SIG-M5 (cell line): Measurements from ENCODE around the gene MTARC2.

Experiments used
- DNase-seq: peaks from one replicate; lab custom pipeline; 2025; lab: John Stamatoyannopoulos, UW

The MTARC2 gene

DNA sequence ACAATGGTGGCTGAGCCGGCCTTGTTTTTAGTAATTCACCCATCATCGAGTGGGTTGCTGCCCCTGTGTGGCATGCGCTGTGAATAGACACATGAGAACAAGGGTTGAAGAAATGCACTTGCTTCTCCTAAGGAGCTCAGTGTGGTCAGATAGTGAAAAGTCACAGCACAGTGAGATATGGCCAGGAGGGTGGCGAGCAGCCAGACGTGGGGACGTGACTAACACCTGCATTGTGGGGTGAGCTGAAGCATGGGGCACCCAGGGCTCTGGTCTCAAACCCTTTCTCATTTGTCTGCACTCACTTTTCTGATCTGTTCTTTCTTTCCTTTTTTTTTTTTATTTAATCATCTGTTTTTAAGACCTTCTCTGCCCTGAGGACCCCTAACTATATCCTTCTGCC, 52.1 kb downstream of the MTARC2 start:
- DNase-seq = no peak

GRCh38 chr1:220803401-220804201, 55.5 kb downstream of the MTARC2 start:
- no peak for DNase-seq

GRCh38 chr1:220804202-220804586, 56.1 kb downstream of the MTARC2 start:
- no peak for DNase-seq

- no peak for DNase-seq
These were observed 58.3 kb downstream of the MTARC2 start for GRCh38 chr1:220806408-220806807.

DNA sequence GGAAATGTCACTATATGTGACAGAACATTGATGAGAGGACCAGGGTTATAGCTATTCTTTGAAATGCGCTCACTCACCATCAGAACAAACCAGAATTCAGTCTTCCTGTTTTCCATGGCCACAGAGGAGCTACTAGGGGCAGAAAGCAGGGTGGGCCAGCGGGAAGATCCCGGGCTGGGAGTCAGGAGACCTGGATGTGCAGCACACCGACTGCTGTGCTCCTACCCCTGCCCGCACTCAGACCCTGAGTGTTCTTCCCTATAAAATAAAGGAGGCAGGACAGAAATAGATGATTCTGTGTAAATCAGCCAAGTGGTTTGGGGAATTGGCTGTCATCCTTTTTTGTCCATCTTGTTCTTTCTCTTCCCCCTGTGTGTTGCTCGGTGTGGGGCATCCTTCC, 59.6 kb downstream of the MTARC2 start:
- DNase-seq = no peak

DNA sequence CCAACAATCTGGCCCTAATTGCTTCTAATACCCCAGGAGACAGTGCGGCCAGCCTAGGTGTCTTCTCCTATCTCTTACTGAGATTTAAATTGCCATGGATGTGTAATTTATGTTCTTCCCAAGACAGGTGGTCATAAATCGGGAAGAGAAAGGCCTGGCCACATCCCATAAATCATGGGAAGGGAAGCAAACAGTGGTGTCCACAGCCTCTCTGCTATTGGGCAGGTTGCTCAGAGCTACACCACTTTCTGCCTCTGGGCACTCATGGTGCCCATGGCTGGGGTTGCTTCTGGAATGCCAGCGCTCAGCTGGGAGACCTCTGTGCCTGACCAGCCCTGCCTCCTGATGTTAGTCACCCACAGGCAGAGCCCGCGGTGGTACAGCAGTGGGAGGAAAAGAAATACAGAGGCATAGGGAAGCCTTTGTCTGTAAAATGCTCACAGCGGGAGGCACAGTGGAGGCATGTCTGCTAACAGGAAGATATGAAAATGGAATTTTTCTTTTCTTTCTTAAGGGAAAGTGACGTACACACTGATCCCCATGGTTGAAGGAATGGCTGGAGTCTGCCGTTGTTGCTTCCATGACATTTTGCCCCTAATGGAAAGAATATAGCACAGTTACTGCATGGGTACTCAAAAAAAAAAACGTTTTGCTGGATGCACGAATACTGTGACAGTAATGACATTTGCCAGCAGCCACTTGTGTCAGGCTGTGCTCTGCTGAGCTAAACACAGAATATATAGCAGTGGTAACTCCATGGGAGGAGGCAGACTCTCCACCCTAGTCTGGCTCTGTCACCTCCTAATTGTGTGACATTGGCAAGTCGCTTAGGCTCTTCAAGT, 60.4 kb downstream of the MTARC2 start:
- DNase-seq = no peak

DNA sequence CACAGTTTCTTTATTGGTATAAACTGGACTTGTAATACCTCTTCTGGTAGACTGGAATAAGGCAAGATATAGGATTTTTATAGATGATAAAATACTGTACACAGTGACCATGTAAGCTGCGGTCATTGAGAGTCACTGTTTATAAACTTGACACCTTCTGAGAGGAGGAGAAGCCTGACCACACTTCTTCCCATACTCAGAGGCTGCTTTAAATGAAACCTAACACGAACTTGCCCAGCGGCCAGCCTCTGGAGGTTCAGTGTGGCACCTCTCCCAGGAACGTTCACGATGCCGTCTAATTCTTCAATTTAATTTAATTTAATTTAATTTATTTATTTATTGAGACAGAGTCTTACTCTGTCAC, 61.0 kb downstream of the MTARC2 start:
- no peak for DNase-seq

DNA sequence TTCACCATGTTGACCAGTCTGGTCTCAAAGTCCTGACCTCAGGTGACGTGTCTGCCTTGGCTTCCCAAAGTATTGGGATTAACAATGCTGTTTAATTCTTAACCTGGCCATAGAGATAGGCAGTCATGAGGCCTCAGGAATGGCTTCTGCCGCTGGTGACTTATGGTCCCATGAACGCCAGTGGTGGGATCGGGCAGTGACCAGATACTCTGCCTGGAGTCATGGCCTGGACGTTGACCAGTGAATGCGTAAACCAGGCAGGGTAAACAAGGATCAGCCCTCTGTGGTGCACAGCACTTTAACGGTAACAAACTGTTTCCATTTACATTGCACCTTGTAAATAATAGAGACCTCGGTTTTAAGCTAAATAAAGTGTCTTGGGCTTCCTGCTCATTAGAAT, 61.6 kb downstream of the MTARC2 start:
- DNase-seq = no peak

GRCh38 chr1:220810179-220810653, 62.1 kb downstream of the MTARC2 start:
- no peak for DNase-seq

GRCh38 chr1:220810963-220811362, 62.8 kb downstream of the MTARC2 start:
- no peak for DNase-seq

DNA sequence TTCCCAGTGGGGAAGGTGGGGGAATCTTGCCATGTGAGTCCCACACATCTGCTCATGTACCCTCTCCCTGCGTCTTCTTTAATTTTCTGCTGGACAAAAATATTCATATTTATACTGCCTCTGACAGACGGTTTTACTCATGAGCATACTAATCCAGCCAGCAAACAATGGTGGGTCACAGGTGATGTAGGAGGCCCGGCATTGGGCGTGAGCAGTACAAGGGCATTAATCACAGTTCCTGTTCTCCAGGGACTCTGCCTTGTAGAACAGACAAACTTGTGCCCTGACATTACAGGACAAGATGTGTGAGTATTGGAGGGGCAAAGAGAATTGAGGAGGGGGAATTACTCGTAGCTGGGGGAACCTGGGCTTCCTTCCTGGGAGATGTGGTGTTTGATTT, 63.6 kb downstream of the MTARC2 start:
- no peak for DNase-seq

GRCh38 chr1:220812308-220812707, 64.2 kb downstream of the MTARC2 start:
- no peak for DNase-seq

GRCh38 chr1:220813013-220813412, 64.9 kb downstream of the MTARC2 start:
- DNase-seq = no peak

DNA sequence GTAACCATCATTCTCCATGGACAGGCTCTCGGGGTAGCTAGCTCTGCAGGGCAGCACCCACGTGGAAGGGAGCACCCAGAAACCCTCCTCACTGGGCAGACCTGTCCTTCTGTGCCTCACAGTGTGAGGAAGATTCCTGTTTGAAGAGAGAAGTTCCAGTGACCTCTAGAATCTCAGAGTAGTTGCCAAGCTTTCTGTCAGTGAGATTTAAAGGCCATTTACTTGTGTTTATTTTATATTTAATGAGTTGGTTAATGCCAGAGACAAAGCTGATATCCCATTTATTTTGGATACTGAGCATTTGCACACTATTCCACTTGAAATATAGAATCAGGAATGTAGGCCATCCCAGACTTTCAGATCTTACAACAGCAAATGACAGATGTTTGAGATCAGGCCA, 67.3 kb downstream of the MTARC2 start:
- no peak for DNase-seq

DNA sequence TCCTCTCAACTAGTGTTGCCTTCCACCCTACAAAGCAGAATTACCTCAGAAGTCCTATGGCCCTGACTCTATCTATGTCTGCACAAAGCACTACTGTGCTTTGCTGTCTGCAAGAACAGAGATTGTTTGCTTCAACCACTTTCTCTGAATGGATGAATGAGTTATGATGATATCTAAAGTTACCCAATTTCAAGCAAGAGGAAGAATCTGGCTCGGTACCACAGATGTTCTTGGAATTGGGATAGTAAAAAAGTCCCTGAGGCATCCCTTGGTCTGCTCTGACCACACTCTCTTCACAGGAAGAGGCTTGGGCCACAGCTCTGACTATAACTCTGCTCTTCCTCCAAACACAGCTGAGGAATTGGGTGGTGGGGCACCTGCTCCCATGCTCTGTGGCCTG, 69.8 kb downstream of the MTARC2 start:
- DNase-seq = no peak

- no peak for DNase-seq
These were observed 70.5 kb downstream of the MTARC2 start for GRCh38 chr1:220818421-220819173.

DNA sequence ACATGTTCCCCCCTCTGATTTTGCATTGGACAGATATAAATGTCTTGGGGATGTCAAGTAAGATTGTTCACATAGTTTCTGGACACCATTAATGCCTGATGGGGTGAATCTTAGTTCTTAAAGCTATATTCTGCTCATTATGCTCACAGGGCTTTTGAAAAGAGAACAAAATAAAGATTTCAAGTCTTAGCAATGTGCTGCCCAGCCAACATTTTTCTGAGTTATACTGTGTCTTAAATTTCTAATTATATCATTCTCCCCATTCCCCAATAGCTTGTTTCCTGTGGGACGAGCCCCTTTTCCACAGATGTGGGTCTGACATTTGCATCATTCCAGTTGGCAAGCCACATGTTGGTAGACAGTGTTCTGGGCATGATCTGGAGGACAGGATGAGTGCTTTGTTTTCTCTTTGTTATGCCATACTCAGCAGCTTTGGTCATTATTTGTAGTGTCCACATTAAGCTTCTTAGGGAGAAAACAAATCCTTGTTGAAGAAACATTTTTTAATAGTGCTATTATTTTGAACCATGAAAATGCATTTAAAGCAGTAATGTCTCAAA, 71.4 kb downstream of the MTARC2 start:
- DNase-seq = no peak

- DNase-seq = no peak
These were observed 76.2 kb downstream of the MTARC2 start for GRCh38 chr1:220824031-220824989.

GRCh38 chr1:220825819-220826551, 77.9 kb downstream of the MTARC2 start:
- DNase-seq = no peak

DNA sequence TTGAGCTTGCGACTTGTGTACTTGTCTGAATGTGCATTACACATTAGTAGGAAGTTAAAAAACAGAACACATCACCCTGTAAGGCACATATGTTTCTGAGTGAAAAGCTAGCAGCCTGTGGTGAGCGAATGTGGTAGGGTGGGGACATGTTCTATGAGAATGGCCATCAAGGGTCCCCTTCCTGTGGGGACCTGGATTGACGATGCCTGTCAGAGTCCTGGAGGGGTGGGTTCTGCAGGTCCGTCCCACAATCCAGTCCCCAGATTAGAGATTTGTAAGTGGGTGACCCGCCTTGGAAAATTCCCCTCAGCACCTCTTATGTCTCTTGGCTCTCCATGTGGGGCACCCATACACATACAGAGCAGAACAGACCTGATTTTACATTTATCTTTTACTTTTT, 78.6 kb downstream of the MTARC2 start:
- no peak for DNase-seq
